GM18505 (cell line): ENCODE results near the gene HIVEP2.

Experiments used
- ATAC-seq: cut with Tn5 transposase; IDR thresholded peaks from one replicate; pipeline ENCODE4 v1.9.1; 2021; ENCODE audit not compliant: unreplicated experiment
- POLR2A ChIP-seq: IDR thresholded peaks from 4 replicates; pipeline ENCODE4 v1.6.1; 2011; ENCODE audit warnings: borderline replicate concordance; ENCODE audit not compliant: insufficient read depth, insufficient read length; ENCODE audit errors: extremely low read depth

Gene HIVEP2

DNA sequence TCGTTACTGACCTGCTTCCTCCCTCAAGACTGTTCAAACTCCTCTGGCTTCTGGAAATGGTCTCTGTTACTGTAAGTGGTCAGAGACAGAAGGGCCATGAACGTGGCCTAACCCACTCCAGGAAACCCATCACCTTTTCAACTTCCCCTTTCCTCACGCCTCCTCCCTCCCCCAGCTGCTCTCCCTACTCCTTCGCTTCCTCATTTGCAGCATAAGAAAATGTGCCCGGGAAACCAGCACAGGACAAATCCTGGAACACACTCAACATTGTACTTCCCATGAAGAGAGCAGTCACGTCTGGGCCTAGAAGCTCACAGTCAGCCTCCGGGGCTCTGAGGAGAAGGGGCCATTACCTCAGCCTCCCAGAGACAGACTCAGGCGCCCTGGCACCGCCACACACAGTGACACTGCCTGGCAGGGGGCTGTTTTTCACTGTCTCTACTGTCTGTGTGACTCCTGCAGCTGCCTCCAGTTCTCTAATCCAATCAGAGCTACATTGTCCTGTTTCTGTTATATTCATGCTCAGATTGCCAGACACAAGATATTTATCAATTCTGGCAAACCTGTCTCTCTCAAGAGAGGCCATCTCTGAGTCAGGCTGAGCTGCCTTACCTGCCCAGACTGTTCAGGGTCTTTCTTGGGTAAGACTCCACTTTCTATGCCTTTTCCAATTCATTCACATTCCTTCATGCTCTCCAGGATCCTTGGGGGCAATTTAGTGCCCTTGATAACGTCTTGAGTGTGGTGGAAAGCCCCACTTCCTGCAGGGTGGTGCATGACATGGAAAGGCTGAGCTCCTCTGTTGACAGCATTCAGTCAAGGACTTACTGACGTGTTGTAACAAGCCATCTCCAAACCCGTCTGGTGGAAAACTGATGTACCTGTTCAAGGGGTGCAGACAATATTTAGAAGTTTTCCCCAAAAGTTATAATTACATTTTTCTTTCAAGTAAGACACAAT, 242.2 kb downstream of the HIVEP2 start:
- TF ChIP-seq POLR2A, result no peak
- ATAC-seq, result no peak
